ENCODE results near the gene MED9.

MED9 gene

GRCh38 chr17:17492085-17492484, 15.3 kb downstream of the MED9 start:
- DNase-seq, result no peak

- DNase-seq, result no peak
Observed at GRCh38 chr17:17492571-17492970, 15.8 kb downstream of the MED9 start.

- DNase-seq, result no peak
Observed at GRCh38 chr17:17493249-17493985, 16.6 kb downstream of the MED9 start.

GRCh38 chr17:17493986-17494466, 17.2 kb downstream of the MED9 start:
- DNase-seq, result no peak

GRCh38 chr17:17494499-17494869, 17.7 kb downstream of the MED9 start:
- DNase-seq, result no peak

- DNase-seq, result no peak
Observed at GRCh38 chr17:17494870-17495535, 18.2 kb downstream of the MED9 start.

GRCh38 chr17:17495536-17496188, 18.9 kb downstream of the MED9 start:
- no peak for DNase-seq

GRCh38 chr17:17496189-17497064, 19.6 kb downstream of the MED9 start, which contains the start of gene RASD1:
RASD1 (minus strand) TSS chr17:17496395; CDS start chr17:17496181, 214 bp downstream.
- no peak for DNase-seq

- no peak for DNase-seq
Observed at GRCh38 chr17:17497065-17497844, 20.5 kb downstream of the MED9 start.

GRCh38 chr17:17497845-17498520, 21.2 kb downstream of the MED9 start:
- no peak for DNase-seq

- DNase-seq, result no peak
Observed at GRCh38 chr17:17498606-17499301, 22.0 kb downstream of the MED9 start.

GRCh38 chr17:17499402-17500145, 22.8 kb downstream of the MED9 start:
- DNase-seq, result no peak

GRCh38 chr17:17500999-17501605, 24.3 kb downstream of the MED9 start:
- no peak for DNase-seq

- DNase-seq, result no peak
Observed at GRCh38 chr17:17502741-17503565, 26.2 kb downstream of the MED9 start.

GRCh38 chr17:17503566-17504130, 26.8 kb downstream of the MED9 start:
- DNase-seq, result no peak

- no peak for DNase-seq
Observed at GRCh38 chr17:17504341-17505140, 27.7 kb downstream of the MED9 start.

- no peak for DNase-seq
Observed at GRCh38 chr17:17505151-17505550, 28.4 kb downstream of the MED9 start.
